GM12801 (cell line): Measurements from ENCODE around the gene PCDHGA6.
"Not testable (repeated sequence)": the region's sequence is repeated elsewhere in the genome, so short reads cannot be mapped to it uniquely, and the experiment has no call there.

ENCODE experiments used
- TF ChIP-seq, protein P1 (sequence below): IDR thresholded peaks from one replicate; pipeline ENCODE4 v1.5.1; 2011; ENCODE audit warnings: control low read depth; ENCODE audit not compliant: insufficient read length; ENCODE audit errors: extremely low read depth

The PCDHGA6 gene

DNA sequence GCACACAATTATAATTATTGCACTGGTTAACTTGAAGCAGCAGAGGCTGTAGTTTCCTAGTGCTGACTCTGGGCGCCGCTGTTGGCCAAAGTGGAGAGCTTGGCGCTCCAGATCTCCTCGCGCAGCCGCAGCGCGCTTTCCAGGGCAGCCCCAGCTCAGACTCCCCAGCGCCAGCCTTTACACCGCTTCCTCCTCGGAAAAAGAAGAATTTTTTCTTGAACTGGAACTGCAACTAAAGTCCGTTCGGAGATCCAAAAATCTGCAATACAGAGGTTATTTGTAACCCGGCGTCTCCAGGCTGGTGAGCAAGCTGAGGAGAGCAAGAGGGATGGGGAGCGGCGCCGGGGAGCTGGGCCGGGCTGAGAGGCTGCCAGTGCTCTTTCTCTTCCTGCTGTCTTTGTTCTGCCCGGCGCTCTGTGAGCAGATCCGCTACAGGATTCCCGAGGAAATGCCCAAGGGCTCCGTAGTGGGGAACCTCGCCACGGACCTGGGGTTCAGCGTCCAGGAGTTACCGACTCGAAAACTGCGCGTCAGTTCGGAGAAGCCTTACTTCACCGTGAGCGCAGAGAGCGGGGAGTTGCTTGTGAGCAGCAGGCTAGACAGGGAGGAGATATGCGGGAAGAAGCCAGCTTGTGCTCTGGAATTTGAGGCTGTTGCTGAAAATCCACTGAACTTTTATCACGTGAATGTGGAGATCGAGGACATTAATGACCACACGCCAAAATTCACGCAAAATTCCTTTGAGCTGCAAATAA, 14.0 kb downstream of the PCDHGA6 start, which contains the start of gene PCDHGB4:
TSS of gene PCDHGB4 (plus strand) at position 142 of the 755 bp plus-strand sequence. CDS start at position 329, 187 bp downstream.
- TF ChIP-seq, protein P1, sequence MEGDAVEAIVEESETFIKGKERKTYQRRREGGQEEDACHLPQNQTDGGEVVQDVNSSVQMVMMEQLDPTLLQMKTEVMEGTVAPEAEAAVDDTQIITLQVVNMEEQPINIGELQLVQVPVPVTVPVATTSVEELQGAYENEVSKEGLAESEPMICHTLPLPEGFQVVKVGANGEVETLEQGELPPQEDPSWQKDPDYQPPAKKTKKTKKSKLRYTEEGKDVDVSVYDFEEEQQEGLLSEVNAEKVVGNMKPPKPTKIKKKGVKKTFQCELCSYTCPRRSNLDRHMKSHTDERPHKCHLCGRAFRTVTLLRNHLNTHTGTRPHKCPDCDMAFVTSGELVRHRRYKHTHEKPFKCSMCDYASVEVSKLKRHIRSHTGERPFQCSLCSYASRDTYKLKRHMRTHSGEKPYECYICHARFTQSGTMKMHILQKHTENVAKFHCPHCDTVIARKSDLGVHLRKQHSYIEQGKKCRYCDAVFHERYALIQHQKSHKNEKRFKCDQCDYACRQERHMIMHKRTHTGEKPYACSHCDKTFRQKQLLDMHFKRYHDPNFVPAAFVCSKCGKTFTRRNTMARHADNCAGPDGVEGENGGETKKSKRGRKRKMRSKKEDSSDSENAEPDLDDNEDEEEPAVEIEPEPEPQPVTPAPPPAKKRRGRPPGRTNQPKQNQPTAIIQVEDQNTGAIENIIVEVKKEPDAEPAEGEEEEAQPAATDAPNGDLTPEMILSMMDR: not testable (repeated sequence)

DNA sequence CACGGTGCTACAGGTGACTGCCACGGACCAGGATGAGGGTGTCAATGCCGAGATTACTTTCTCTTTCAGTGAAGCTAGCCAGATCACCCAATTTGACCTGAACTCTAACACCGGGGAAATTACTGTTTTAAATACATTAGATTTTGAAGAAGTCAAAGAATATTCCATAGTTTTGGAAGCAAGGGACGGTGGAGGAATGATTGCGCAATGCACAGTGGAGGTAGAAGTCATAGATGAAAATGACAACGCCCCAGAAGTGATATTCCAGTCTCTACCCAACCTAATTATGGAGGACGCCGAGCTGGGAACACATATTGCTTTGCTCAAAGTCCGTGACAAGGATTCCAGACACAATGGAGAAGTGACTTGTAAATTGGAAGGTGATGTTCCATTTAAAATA, 15.0 kb downstream of the PCDHGA6 start:
- TF ChIP-seq, protein P1: no peak

DNA sequence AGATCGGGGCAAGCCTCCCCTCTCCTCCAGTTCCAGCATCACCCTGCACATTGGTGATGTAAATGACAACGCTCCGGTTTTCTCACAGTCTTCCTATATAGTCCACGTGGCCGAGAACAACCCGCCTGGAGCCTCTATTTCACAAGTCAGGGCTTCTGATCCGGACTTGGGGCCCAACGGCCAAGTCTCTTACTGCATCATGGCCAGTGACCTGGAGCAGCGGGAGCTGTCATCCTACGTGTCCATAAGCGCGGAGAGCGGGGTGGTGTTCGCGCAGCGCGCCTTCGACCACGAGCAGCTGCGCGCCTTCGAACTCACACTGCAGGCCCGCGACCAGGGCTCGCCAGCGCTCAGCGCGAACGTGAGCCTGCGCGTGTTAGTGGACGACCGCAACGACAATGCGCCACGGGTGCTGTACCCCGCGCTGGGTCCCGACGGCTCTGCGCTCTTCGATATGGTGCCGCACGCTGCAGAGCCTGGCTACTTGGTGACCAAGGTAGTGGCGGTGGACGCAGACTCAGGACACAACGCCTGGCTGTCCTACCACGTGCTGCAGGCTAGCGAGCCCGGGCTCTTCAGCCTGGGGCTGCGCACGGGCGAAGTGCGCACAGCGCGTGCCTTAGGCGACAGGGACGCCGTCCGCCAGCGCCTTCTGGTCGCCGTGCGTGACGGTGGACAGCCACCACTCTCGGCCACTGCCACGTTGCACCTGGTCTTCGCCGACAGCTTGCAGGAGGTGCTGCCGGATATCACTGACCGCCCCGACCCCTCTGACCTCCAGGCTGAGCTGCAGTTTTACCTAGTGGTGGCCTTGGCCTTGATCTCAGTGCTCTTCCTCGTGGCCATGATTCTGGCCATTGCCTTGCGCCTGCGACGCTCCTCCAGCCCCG, 15.7 kb downstream of the PCDHGA6 start:
- TF ChIP-seq, protein P1: no peak

DNA sequence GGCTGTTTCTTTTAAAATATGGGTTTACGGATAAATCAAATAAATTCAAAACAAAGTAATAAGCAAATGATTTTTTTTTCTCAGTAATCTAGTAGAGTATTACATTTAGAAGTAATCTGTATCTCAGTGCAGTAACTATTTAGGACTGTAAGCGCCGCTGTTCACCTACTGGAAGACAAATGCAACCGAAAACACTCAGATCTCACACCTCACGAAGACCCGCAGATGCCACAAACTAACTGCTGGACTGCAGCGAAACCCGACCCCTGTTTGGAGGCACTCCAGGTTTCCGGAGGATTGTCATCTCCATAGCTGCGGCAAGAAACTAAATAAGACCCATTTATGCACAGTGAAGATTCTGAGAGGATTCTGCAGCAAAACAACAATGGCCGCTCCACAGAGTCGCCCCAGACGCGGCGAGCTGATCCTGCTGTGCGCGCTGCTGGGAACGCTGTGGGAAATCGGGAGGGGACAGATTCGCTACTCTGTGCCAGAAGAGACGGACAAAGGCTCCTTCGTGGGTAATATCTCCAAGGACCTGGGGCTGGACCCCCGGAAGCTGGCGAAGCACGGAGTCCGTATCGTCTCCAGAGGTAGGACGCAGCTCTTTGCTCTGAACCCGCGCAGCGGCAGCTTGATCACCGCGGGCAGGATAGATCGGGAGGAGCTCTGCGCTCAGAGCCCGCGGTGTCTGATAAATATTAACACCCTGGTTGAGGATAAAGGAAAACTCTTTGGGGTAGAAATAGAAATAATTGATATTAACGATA, 18.9 kb downstream of the PCDHGA6 start, which contains the start of gene PCDHGA8:
TSS of gene PCDHGA8 (plus strand) at position 205 of the 770 bp plus-strand sequence. CDS start at position 386, 181 bp downstream.
- TF ChIP-seq, protein P1: no peak

DNA sequence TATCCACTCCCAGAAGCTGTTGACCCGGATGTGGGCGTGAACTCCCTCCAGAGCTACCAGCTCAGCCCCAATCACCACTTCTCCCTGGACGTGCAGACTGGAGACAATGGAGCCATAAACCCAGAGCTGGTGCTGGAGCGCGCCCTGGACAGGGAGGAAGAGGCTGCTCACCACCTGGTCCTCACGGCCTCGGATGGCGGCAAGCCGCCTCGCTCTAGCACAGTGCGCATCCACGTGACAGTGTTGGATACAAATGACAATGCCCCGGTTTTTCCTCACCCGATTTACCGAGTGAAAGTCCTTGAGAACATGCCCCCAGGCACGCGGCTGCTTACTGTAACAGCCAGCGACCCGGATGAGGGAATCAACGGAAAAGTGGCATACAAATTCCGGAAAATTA, 19.6 kb downstream of the PCDHGA6 start:
- TF ChIP-seq, protein P1: no peak

DNA sequence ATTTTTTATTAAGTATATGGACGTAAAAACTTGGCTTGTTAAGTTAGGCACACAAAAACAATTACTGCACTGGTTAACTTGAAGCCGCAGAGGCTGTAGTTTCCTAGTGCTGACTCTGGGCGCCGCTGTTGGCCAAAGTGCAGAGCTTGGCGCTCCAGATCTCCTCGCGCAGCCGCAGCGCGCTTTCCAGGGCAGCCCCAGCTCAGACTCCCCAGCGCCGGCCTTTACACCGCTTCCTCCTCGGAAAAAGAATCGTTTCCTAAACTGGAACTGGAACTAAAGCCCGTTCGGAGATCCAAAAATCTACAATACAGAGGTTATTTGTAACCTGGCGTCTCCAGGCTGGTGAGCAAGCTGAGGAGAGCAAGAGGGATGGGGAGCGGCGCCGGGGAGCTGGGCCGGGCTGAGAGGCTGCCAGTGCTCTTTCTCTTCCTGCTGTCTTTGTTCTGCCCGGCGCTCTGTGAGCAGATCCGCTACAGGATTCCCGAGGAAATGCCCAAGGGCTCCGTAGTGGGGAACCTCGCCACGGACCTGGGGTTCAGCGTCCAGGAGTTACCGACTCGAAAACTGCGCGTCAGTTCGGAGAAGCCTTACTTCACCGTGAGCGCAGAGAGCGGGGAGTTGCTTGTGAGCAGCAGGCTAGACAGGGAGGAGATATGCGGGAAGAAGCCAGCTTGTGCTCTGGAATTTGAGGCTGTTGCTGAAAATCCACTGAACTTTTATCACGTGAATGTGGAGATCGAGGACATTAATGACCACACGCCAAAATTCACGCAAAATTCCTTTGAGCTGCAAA, 24.3 kb downstream of the PCDHGA6 start, which contains the start of gene PCDHGB5:
TSS of gene PCDHGB5 (plus strand) at position 192 of the 796 bp plus-strand sequence. CDS start at position 373, 181 bp downstream.
- TF ChIP-seq, protein P1: not testable (repeated sequence)
